Measurements from ENCODE around the gene DTNBP1.

DNA sequence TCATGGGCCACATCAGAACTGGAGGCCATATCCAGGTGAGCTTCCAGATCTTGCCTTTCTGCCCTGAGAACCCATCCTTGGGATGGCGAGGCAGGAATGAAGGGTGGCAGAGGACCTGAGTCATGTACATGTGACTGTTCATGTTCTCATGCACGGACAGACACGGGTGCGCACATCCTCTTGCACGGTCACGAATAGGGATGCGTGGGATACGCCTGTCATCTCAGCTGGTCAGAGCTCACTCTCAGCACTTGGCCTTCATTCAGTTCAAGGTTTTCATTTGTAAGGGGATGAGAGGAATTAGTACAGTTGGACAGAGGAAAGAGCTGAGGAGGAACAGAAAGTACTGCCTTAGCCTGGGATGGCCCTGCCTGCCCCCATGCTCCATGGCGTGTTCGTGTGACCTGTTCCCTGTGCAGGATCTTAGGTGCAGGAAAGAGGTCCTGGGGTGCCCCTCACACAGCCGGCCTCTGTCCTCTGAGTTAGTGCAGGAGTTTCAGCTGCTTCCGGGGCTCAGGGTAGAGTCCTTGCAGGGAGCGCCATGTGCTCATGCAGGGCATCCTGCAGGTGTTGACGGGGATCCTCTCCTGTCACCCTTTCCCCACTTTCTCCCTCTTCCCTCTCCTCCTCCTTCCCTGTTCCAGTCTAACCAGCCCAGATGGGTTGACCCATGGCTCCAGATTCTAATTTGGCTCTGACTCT is 173.4 kb downstream of the DTNBP1 start:
- TF ChIP-seq POLR2A (IDR thresholded peaks at IDR 0.05), result no peak
- TF ChIP-seq, protein P1, sequence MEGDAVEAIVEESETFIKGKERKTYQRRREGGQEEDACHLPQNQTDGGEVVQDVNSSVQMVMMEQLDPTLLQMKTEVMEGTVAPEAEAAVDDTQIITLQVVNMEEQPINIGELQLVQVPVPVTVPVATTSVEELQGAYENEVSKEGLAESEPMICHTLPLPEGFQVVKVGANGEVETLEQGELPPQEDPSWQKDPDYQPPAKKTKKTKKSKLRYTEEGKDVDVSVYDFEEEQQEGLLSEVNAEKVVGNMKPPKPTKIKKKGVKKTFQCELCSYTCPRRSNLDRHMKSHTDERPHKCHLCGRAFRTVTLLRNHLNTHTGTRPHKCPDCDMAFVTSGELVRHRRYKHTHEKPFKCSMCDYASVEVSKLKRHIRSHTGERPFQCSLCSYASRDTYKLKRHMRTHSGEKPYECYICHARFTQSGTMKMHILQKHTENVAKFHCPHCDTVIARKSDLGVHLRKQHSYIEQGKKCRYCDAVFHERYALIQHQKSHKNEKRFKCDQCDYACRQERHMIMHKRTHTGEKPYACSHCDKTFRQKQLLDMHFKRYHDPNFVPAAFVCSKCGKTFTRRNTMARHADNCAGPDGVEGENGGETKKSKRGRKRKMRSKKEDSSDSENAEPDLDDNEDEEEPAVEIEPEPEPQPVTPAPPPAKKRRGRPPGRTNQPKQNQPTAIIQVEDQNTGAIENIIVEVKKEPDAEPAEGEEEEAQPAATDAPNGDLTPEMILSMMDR (IDR thresholded peaks at IDR 0.05), result no peak

All from adrenal gland (tissue), 5 donors.